Colonic mucosa (tissue), 4 donors: ENCODE data around the gene CDC45. TPM values are rescaled to one million over a fixed set of nuclear protein-coding genes. Genes with fewer than 3 reads are reported as not detected.

Source experiments
- DNase-seq: peaks from one replicate; pipeline ENCODE4 v3.0.0-alpha.2; 2020
- H3K27ac ChIP-seq: fragments of 200-600 bp; one replicate; pipeline ENCODE4 v1.8.0; 2021
- H3K27me3 ChIP-seq: fragments of 200-600 bp; one replicate; pipeline ENCODE4 v1.8.0; 2021
- H3K36me3 ChIP-seq: fragments of 200-600 bp; one replicate; pipeline ENCODE4 v1.8.0; 2021
- H3K4me1 ChIP-seq: fragments of 200-600 bp; one replicate; pipeline ENCODE4 v1.8.0; 2021; ENCODE audit warnings: mild to moderate bottlenecking
- H3K4me3 ChIP-seq: fragments of 200-600 bp; one replicate; pipeline ENCODE4 v1.8.0; 2021
- H3K9ac ChIP-seq, 2 donors: one replicate each; pipeline ENCODE4 v1.7.0; 2013; ENCODE audit warnings: control low read depth in 2 of 2, low read depth in 2 of 2, low read length in 2 of 2
- H3K9me3 ChIP-seq: fragments of 200-600 bp; one replicate; pipeline ENCODE4 v1.8.0; 2021
- intact Hi-C: fragments of 100-400 bp; cut with DNase I; formaldehyde crosslinking; loops from one replicate; pipeline ENCODE4 v1.14.1; 2022
- total RNA-seq, 2 donors: library from RNA; stranded (reverse); fragmentation: NEBNext Ultra II Directional in 1 of 2; extraction: Animal tissue kit (Norgen Biotek cat#: 25700) in 1 of 2; gene quantifications; one replicate each; pipeline ENCODE4 v1.2.1, GENCODE V29; 2021
- TF ChIP-seq, protein P1 (sequence below): fragments of 200-600 bp; IDR thresholded peaks from one replicate; pipeline ENCODE4 v1.8.0; 2022; ENCODE audit warnings: antibody characterized with exemption, mild to moderate bottlenecking
- donor health status: healthy.
- donor health status: DM: no; HTN: no; CAD: no.
- donor health status: DM: no; HTN: no; CAD: no.

The CDC45 gene
- total RNA-seq, 2 donors from 2014 or later = 5.1 to 35.9 TPM

DNA sequence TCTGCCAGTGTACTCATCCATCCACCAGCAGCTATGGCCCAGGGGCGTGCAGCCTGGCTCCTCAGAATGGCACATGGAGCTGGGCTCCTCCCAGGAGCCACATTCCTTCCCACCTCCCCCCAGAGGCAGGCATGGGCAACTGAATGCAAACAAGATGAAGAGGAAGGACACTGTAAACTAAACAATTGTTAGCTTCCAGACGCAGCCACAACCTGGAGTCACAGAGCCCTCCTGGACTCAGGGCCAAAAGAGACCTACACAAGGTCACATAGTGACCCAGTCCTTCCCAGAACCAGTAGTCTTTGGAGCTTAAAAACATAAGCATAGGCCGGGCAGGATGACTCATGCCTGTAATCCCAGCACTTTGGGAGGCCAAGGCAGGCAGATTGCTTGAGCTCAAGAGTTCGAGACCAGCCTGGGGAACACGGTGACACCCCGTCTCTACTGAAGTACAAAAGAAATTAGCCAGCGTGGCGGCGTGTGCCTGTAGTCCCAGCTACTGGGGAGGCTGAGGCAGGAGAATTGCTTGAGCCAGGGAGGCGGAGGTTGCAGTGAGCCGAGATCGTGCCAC lies 75.2 kb downstream of the CDC45 start:
- TF ChIP-seq, protein P1, sequence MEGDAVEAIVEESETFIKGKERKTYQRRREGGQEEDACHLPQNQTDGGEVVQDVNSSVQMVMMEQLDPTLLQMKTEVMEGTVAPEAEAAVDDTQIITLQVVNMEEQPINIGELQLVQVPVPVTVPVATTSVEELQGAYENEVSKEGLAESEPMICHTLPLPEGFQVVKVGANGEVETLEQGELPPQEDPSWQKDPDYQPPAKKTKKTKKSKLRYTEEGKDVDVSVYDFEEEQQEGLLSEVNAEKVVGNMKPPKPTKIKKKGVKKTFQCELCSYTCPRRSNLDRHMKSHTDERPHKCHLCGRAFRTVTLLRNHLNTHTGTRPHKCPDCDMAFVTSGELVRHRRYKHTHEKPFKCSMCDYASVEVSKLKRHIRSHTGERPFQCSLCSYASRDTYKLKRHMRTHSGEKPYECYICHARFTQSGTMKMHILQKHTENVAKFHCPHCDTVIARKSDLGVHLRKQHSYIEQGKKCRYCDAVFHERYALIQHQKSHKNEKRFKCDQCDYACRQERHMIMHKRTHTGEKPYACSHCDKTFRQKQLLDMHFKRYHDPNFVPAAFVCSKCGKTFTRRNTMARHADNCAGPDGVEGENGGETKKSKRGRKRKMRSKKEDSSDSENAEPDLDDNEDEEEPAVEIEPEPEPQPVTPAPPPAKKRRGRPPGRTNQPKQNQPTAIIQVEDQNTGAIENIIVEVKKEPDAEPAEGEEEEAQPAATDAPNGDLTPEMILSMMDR = no peak
- H3K4me1 ChIP-seq = no peaks in the 10 kb centered on the region
- DNase-seq = no peak
- intact Hi-C loops = no loop called here
- no peaks in the 10 kb centered on the region for H3K9me3 ChIP-seq
- no peak overlapping the region for H3K27ac ChIP-seq
- no peak overlapping the region for H3K4me3 ChIP-seq
- no peak overlapping the region for H3K9ac ChIP-seq
- H3K36me3 ChIP-seq = no peaks in the 10 kb centered on the region
- no peaks in the 10 kb centered on the region for H3K27me3 ChIP-seq

DNA sequence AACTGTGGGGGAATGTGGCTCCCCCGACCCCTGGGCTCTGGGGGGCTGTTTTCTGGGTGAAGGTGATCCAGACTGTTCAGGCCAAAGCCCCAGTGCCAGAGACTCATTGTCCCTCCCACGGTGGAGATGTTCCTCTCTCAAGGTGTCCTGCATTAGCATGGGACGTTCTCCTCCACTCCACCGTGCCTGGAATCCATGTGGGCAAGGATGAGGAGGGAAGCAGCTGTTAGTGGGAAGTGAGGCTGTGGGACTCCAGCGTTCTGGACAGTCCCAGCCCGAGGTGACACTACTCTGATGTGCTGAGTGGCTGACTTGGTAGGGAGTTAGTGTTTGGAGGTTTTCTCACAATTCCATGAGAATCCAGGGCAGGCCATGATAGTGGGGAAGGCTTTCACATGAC lies 75.9 kb downstream of the CDC45 start:
- Histone ChIP-seq H3K27ac (no peak overlapping the region), H3K36me3 (no peaks in the 10 kb centered on the region), H3K4me3 (no peak overlapping the region), H3K4me1 (no peaks in the 10 kb centered on the region), H3K9me3 (no peaks in the 10 kb centered on the region), H3K9ac (no peak overlapping the region), H3K27me3 (no peaks in the 10 kb centered on the region)
- DNase-seq = no peak
- intact Hi-C loops = no loop called here
- TF ChIP-seq, protein P1 = no peak

DNA sequence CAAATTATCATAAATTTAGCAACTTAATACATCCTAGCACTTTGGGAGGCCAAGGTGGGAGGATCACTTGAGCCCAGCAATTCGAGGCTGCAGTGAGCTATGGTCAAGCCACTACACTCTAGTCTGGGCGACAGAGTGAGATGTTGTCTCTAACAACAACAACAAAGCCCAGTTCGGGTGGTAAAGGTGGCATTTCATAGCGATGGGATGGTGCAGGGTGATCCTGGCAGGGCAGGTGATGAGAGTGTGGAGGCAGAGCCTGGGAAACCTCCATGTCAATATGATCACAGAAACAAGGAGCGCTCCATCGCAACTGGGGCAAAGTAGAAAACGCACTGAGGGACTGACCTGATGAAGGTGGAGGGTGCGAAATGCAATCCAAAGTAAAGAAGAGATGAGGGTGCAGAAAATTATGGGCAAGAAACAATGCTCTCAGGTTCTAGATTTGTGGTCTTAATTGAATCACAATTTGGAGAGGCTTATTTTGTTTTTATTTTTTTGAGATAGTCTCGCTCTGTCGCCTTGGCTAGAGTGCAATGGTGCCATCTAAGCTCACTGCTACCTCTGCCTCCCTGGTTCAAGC lies 77.3 kb downstream of the CDC45 start:
- no peak overlapping the region for H3K9ac ChIP-seq
- no peaks in the 10 kb centered on the region for H3K36me3 ChIP-seq
- no peak for DNase-seq
- H3K27ac ChIP-seq = no peak overlapping the region
- no peaks in the 10 kb centered on the region for H3K27me3 ChIP-seq
- no peak overlapping the region for H3K4me3 ChIP-seq
- H3K9me3 ChIP-seq = no peaks in the 10 kb centered on the region
- intact Hi-C loops = no loop called here
- TF ChIP-seq, protein P1 = no peak
- no peaks in the 10 kb centered on the region for H3K4me1 ChIP-seq

DNA sequence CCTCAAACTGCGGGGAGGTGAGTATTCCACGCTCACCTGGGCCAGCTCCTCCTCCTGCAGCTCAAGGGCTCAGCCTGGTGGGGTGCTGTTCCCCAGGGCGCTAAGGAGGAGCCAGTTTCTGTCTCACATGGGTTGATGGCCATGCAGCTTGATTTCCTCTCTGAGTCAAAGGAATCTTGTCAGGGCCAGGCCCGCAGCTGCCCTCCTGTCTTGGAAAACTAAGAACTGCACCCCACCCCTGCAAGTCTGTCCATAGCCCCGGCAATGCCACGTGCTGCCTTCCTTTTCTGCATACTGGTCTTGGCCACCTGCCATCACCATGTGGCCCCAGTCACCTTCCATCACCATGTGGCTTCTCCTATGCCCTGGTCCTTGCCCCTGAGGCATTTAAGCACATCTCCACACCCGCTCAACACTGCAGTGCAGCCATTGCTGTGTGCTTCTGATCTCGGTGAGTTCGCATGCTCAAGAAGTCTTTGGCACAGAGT lies 79.6 kb downstream of the CDC45 start:
- intact Hi-C loops = no loop called here
- H3K27ac ChIP-seq = no peak overlapping the region

DNA sequence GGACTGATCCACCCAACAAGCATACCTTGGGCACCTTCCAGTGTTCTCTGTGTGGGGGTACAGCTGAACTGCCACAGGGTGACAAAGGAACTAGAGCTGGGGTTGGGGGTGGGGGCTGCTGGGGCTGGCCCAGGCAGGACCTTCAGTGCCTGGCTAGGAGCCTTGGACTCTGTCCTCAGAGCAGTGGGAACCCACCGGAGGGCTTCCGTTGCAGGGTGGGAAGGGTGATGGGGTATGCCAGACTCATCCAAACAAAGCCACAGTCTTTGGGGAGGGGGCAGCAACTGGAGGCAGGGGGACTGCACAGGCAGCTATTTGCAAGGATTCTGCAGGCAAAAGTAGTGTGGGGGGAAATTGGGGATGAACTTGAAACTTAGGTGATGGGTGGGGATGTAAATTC lies 80.2 kb downstream of the CDC45 start:
- Histone ChIP-seq H3K27ac (no peak overlapping the region), H3K4me3 (no peak overlapping the region), H3K27me3 (no peaks in the 10 kb centered on the region), H3K9ac (no peak overlapping the region), H3K36me3 (no peaks in the 10 kb centered on the region), H3K9me3 (no peaks in the 10 kb centered on the region), H3K4me1 (no peaks in the 10 kb centered on the region)
- intact Hi-C loops = no loop called here
- DNase-seq = no peak
- TF ChIP-seq, protein P1 = no peak

More for the DNA sequence above, 79.6 kb downstream of the CDC45 start:
- H3K36me3 ChIP-seq = no peaks in the 10 kb centered on the region
- H3K27me3 ChIP-seq = no peaks in the 10 kb centered on the region
- no peak overlapping the region for H3K4me3 ChIP-seq
- no peaks in the 10 kb centered on the region for H3K4me1 ChIP-seq
- H3K9me3 ChIP-seq = no peaks in the 10 kb centered on the region
- DNase-seq = no peak
- TF ChIP-seq, protein P1 = no peak
- no peak overlapping the region for H3K9ac ChIP-seq
